Smooth muscle cell (in vitro differentiated cells): ENCODE measurements around the gene PSPC1. TPM values are rescaled to one million over a fixed set of nuclear protein-coding genes. Genes with fewer than 3 reads are reported as not detected.

Source experiments
- DNase-seq: peaks from one replicate; lab custom pipeline; 2025; ENCODE audit not compliant: unreplicated experiment; lab: John Stamatoyannopoulos, UW
- H2AFZ ChIP-seq: fragments of 200-600 bp; sonication (generic); 2 replicates; pipeline ENCODE4 v1.6.0; 2016; ENCODE audit warnings: antibody characterized with exemption, low read depth, mild to moderate bottlenecking
- H3F3A ChIP-seq: fragments of 200-600 bp; sonication (generic); 2 replicates; pipeline ENCODE4 v1.6.0; 2017; ENCODE audit warnings: antibody characterized with exemption, low read depth
- H3K27ac ChIP-seq: fragments of 200-600 bp; sonication (generic); 2 replicates; pipeline ENCODE4 v1.5.1; 2016; ENCODE audit warnings: low read depth, mild to moderate bottlenecking
- H3K27me3 ChIP-seq: fragments of 200-600 bp; sonication (generic); 2 replicates; pipeline ENCODE4 v1.6.1; 2016; ENCODE audit warnings: low read depth, mild to moderate bottlenecking
- H3K36me3 ChIP-seq: fragments of 200-600 bp; sonication (generic); 2 replicates; pipeline ENCODE4 v1.5.1; 2016; ENCODE audit warnings: low read depth
- H3K4me1 ChIP-seq: fragments of 200-600 bp; sonication (generic); 2 replicates; pipeline ENCODE4 v1.5.1; 2016; ENCODE audit warnings: low read depth
- H3K4me2 ChIP-seq: fragments of 200-600 bp; sonication (generic); 2 replicates; pipeline ENCODE4 v1.6.0; 2016; ENCODE audit warnings: mild to moderate bottlenecking
- H3K4me3 ChIP-seq: fragments of 200-600 bp; sonication (generic); 2 replicates; pipeline ENCODE4 v1.5.1; 2016; ENCODE audit warnings: mild to moderate bottlenecking
- H3K79me2 ChIP-seq: fragments of 200-600 bp; sonication (generic); 2 replicates; pipeline ENCODE4 v1.6.0; 2016; ENCODE audit warnings: low read depth, mild to moderate bottlenecking
- H3K9ac ChIP-seq: fragments of 200-600 bp; sonication (generic); 2 replicates; pipeline ENCODE4 v1.6.0; 2016; ENCODE audit warnings: low read depth
- H3K9me3 ChIP-seq: fragments of 200-600 bp; sonication (generic); replicated peaks from 2 replicates; pipeline ENCODE4 v1.5.1; 2016; ENCODE audit warnings: low read depth
- H4K20me1 ChIP-seq: fragments of 200-600 bp; sonication (generic); 2 replicates; pipeline ENCODE4 v1.6.0; 2016; ENCODE audit warnings: low read depth
- WGBS: methylation state at CpG from one replicate; pipeline ENCODE4 v1.1.7; 2016; ENCODE audit warnings: low lambda C conversion rate; 5-methylcytosine and 5-hydroxymethylcytosine counted together
- polyA plus RNA-seq: library from polyadenylated mRNA; unstranded; fragments of >200 nt; fragmentation: Nextera tagmentation; extraction: Ambion mirVana; gene quantifications from 2 replicates; pipeline ENCODE4 v1.2.1, GENCODE V29; 2016
- total RNA-seq: library from RNA; depleted of rRNA; stranded (reverse); fragments of >200 nt; gene quantifications from 2 replicates; pipeline ENCODE4 v1.2.3, GENCODE V29; 2014
- TF ChIP-seq, protein P1 (sequence below): fragments of 200-600 bp; sonication (generic); IDR thresholded peaks from 2 replicates; pipeline ENCODE4 v1.5.1; 2017; ENCODE audit warnings: borderline replicate concordance, mild to moderate bottlenecking, antibody characterized with exemption; ENCODE audit not compliant: insufficient read depth, poor library complexity, severe bottlenecking

The PSPC1 gene
- total and polyA plus RNA-seq, 2 experiments from 2014 or later, result 7.9 to 22.8 TPM

DNA sequence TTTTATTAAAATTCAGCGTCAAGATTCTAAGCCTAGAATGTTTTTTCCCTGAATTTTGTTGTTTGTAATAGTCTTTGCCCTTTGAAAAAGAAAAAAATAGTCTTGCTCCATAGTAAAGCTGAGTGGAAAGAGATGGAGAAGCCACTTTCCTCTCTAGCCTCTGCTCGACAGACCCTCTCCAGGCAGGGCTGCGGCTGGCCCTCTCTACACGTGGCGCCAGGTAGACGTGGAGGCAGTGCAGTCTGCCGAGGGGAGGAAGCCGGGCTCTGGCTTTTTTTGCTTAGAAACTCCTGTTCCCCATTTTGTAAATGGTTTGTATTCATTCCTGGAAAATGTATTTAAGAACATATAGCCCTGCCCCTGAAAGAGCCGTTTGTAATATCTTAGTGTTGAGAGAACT is 114.0 kb downstream of the PSPC1 start:
- Histone ChIP-seq H3K4me2 (no peak overlapping the region), H3K4me1 (no peaks in the 10 kb centered on the region), H3K27me3 (no peaks in the 10 kb centered on the region), H3K9me3 (no peaks in the 10 kb centered on the region), H3F3A (no peaks in the 10 kb centered on the region), H2AFZ (no peak overlapping the region), H3K79me2 (no peaks in the 10 kb centered on the region), H4K20me1 (no peaks in the 10 kb centered on the region), H3K27ac (no peak overlapping the region), H3K4me3 (no peak overlapping the region), H3K36me3 (peaks cover 19% of the 10 kb centered on the region), H3K9ac (no peak overlapping the region)
- DNase-seq, result no peak
- WGBS, result 94% methylated on average over 9 of the region's 9 CpGs
- TF ChIP-seq, protein P1, sequence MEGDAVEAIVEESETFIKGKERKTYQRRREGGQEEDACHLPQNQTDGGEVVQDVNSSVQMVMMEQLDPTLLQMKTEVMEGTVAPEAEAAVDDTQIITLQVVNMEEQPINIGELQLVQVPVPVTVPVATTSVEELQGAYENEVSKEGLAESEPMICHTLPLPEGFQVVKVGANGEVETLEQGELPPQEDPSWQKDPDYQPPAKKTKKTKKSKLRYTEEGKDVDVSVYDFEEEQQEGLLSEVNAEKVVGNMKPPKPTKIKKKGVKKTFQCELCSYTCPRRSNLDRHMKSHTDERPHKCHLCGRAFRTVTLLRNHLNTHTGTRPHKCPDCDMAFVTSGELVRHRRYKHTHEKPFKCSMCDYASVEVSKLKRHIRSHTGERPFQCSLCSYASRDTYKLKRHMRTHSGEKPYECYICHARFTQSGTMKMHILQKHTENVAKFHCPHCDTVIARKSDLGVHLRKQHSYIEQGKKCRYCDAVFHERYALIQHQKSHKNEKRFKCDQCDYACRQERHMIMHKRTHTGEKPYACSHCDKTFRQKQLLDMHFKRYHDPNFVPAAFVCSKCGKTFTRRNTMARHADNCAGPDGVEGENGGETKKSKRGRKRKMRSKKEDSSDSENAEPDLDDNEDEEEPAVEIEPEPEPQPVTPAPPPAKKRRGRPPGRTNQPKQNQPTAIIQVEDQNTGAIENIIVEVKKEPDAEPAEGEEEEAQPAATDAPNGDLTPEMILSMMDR, result no peak

DNA sequence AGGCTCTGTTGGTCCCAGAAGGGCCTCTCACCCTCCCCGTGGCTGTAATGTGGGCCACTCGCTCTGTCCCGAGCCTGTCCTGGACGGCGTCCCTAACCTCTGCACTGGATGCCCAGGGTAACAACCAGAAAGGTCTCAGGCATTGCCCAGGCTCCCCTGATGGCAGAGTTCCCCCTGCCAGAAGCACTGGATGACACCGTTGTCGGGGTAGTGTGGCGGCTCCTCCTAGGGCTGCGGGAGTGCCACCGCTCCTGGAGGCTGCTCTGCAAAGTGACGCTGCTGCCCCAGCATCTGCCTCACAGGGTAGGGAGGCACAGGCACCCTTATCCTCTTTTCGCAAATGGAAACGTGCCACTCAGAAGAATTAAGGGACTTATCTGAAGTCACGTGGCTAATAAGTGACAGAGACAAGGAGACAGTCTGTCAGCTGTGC is 117.3 kb downstream of the PSPC1 start:
- 90% methylated on average over 14 of the region's 14 CpGs for WGBS
- H3K4me2 ChIP-seq, result no peak overlapping the region
- no peak for DNase-seq
- H3K4me3 ChIP-seq, result no peak overlapping the region
- H2AFZ ChIP-seq, result no peak overlapping the region
- peaks cover 9% of the 10 kb centered on the region for H3K36me3 ChIP-seq
- H3K79me2 ChIP-seq, result no peaks in the 10 kb centered on the region
- H4K20me1 ChIP-seq, result no peaks in the 10 kb centered on the region
- H3K27ac ChIP-seq, result no peak overlapping the region
- H3K27me3 ChIP-seq, result no peaks in the 10 kb centered on the region
- no peaks in the 10 kb centered on the region for H3F3A ChIP-seq
- no peaks in the 10 kb centered on the region for H3K9me3 ChIP-seq
- H3K4me1 ChIP-seq, result no peaks in the 10 kb centered on the region
- no peak overlapping the region for H3K9ac ChIP-seq
- TF ChIP-seq, protein P1, result no peak

DNA sequence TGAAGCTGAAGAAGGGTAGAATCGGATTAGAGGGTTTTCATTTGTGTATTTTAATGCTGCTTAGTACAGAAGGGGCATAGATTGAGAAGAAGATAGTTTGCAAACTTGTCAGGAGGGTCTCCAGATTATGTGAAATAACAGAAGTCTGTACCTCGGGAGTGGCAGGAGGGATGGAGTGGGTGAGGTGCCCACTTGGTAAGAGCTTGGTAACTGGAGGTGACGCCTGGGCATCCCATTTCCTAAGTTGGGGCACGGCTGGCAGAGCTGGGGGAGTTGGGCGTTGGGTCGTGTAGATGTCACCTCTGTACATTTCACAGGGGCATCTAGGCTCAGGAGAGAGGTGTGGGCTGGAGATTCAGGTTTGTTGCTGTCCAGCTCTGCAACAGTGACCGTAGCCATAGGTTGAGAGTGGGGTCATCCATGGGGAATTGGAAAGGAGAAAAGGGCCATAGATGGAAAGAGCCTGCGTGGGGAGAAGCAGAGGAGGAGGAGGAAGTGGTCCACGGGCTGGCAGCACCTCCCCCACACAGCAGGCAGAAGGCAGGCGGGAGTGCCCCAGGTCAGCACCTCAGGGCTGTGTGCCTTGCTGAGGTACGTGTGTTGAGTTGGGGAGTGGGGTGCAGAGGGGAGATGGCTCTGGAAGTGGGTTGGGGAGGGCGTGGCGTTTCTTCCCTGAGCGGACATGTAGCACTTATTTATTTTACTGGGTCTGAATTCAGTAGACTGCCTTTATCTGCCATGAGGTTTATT is 118.1 kb downstream of the PSPC1 start:
- Histone ChIP-seq H3K27me3 (no peaks in the 10 kb centered on the region), H3K9me3 (no peaks in the 10 kb centered on the region), H3K36me3 (peaks cover 2% of the 10 kb centered on the region), H3K4me1 (no peaks in the 10 kb centered on the region), H2AFZ (no peak overlapping the region), H3K27ac (no peak overlapping the region), H3F3A (no peaks in the 10 kb centered on the region), H4K20me1 (no peaks in the 10 kb centered on the region), H3K4me3 (no peak overlapping the region), H3K9ac (no peak overlapping the region), H3K79me2 (no peaks in the 10 kb centered on the region), H3K4me2 (no peak overlapping the region)
- 95% methylated on average over 14 of the region's 14 CpGs for WGBS
- TF ChIP-seq, protein P1, result no peak
- DNase-seq, result no peak
